GM23338 (cell line): ENCODE data around the gene CATSPERD. TPM values are rescaled to one million over a fixed set of nuclear protein-coding genes. Genes with fewer than 3 reads are reported as not detected.
A peak's percentile ranks its signal among the peaks of the same experiment; 100 is the strongest.

Experiments
- ATAC-seq: fragments of 200-7000 bp; cut with Tn5 transposase; 3 replicates; pipeline ENCODE4 v1.9.1; 2020
- DNase-seq: peaks from one replicate; pipeline ENCODE4 v3.0.0-alpha.2; 2015; ENCODE audit warnings: low spot score
- H2AFZ ChIP-seq: fragments of 200-600 bp; sonication (generic); 2 replicates; pipeline ENCODE4 v1.8.0; 2016; ENCODE audit warnings: antibody characterized with exemption, mild to moderate bottlenecking, moderate library complexity
- H3F3A ChIP-seq: fragments of 200-600 bp; sonication (generic); replicated peaks from 2 replicates; pipeline ENCODE4 v1.8.0; 2017; ENCODE audit warnings: antibody characterized with exemption, mixed run types, low read depth
- H3K27ac ChIP-seq: fragments of 200-600 bp; sonication (generic); 2 replicates; pipeline ENCODE4 v1.6.1; 2016; ENCODE audit warnings: low read depth
- H3K27me3 ChIP-seq: fragments of 200-600 bp; sonication (generic); 2 replicates; pipeline ENCODE4 v1.8.0; 2016; ENCODE audit warnings: mild to moderate bottlenecking, mixed run types, moderate library complexity; ENCODE audit not compliant: insufficient read depth
- H3K36me3 ChIP-seq: fragments of 200-600 bp; sonication (generic); 2 replicates; pipeline ENCODE4 v1.8.0; 2016; ENCODE audit warnings: mild to moderate bottlenecking; ENCODE audit not compliant: insufficient read depth
- H3K4me1 ChIP-seq: fragments of 200-600 bp; sonication (generic); 2 replicates; pipeline ENCODE4 v1.8.0; 2016; ENCODE audit warnings: mild to moderate bottlenecking, moderate library complexity; ENCODE audit not compliant: insufficient read depth
- H3K4me2 ChIP-seq: fragments of 200-600 bp; sonication (generic); 2 replicates; pipeline ENCODE4 v1.7.1; 2017; ENCODE audit warnings: mixed run types
- H3K4me3 ChIP-seq: fragments of 200-600 bp; sonication (generic); 2 replicates; pipeline ENCODE4 v1.6.1; 2016; ENCODE audit warnings: mixed run types
- H3K79me2 ChIP-seq: fragments of 200-600 bp; sonication (generic); replicated peaks from 2 replicates; pipeline ENCODE4 v1.8.0; 2017; ENCODE audit warnings: mild to moderate bottlenecking; ENCODE audit not compliant: insufficient read depth
- H3K9me2 ChIP-seq: fragments of 200-600 bp; sonication (generic); 2 replicates; pipeline ENCODE4 v1.8.0; 2017; ENCODE audit not compliant: insufficient read depth
- H4K20me1 ChIP-seq: fragments of 200-600 bp; sonication (generic); replicated peaks from 2 replicates; pipeline ENCODE4 v1.8.0; 2017; ENCODE audit warnings: mild to moderate bottlenecking; ENCODE audit not compliant: insufficient read depth
- H3K27ac Mint-ChIP-seq: 2 replicates; pipeline ENCODE4 v1.8.0; 2020; ENCODE audit warnings: inconsistent platforms, mild to moderate bottlenecking, moderate library complexity, mixed read lengths
- H3K27me3 Mint-ChIP-seq: 3 replicates; pipeline ENCODE4 v1.8.0; 2022; ENCODE audit warnings: low read depth, mild to moderate bottlenecking, moderate library complexity, mixed read lengths, inconsistent platforms; ENCODE audit not compliant: insufficient read depth, poor library complexity
- H3K36me3 Mint-ChIP-seq: 3 replicates; pipeline ENCODE4 v1.8.0; 2021; ENCODE audit warnings: low read depth, mild to moderate bottlenecking, inconsistent platforms, moderate library complexity, mixed read lengths
- H3K4me1 Mint-ChIP-seq: 3 replicates; pipeline ENCODE4 v1.8.0; 2020; ENCODE audit warnings: mild to moderate bottlenecking, inconsistent platforms, mixed read lengths
- H3K4me3 Mint-ChIP-seq: 3 replicates; pipeline ENCODE4 v1.8.0; 2021; ENCODE audit warnings: moderate library complexity, mild to moderate bottlenecking, inconsistent platforms, mixed read lengths
- H3K9me3 Mint-ChIP-seq: 3 replicates; pipeline ENCODE4 v1.8.0; 2020; ENCODE audit warnings: moderate library complexity, mild to moderate bottlenecking, inconsistent platforms, mixed read lengths
- CREB1 ChIP-seq: fragments of 250-450 bp; sonication (Bioruptor Pico); IDR thresholded peaks from 2 replicates; pipeline ENCODE4 v1.5.0; 2020; ENCODE audit warnings: low read depth, mild to moderate bottlenecking, moderate library complexity
- EZH2 ChIP-seq: fragments of 200-600 bp; sonication (generic); IDR thresholded peaks from one replicate; pipeline ENCODE4 v1.8.0; 2017; ENCODE audit warnings: antibody characterized with exemption, mild to moderate bottlenecking, low read depth; ENCODE audit not compliant: unreplicated experiment
- EZH2phosphoT487 ChIP-seq: fragments of 200-600 bp; sonication (generic); IDR thresholded peaks from one replicate; pipeline ENCODE4 v1.8.1; 2018; ENCODE audit warnings: antibody characterized with exemption; ENCODE audit not compliant: unreplicated experiment
- JUNB ChIP-seq: IDR thresholded peaks from one replicate; pipeline ENCODE4 v1.6.1; 2016; ENCODE audit warnings: antibody characterized with exemption; ENCODE audit not compliant: unreplicated experiment
- ZNF114 ChIP-seq: fragments of 250-450 bp; sonication (Bioruptor Pico); IDR thresholded peaks from 2 replicates; pipeline ENCODE4 v1.5.0; 2020; ENCODE audit warnings: mild to moderate bottlenecking, moderate library complexity
- polyA plus RNA-seq: library from polyadenylated mRNA; unstranded; fragments of >200 nt; fragmentation: Nextera tagmentation; extraction: Ambion mirVana; gene quantifications from 2 replicates; pipeline ENCODE4 v1.2.1, GENCODE V29; 2016
- total RNA-seq: library from RNA; depleted of rRNA; stranded (reverse); fragments of >200 nt; shearing (Covaris generic); gene quantifications from 2 replicates; pipeline ENCODE4 v1.2.3, GENCODE V29; 2014
- TF ChIP-seq, protein P1 (sequence below), 2 experiments: fragments of 200-600 bp in 1 of 2; sonication (generic) in 1 of 2; conservative IDR thresholded peaks; 2 replicates each; pipeline versions ENCODE4 v1.5.1 to v1.6.1; 2016 to 2017; ENCODE audit warnings: antibody characterized with exemption in 2 of 2, low read depth in 2 of 2, mild to moderate bottlenecking in 2 of 2, moderate library complexity in 1 of 2

Gene CATSPERD
- total and polyA plus RNA-seq, 2 experiments from 2014 or later, result 0.17 TPM; not detected in 1

DNA sequence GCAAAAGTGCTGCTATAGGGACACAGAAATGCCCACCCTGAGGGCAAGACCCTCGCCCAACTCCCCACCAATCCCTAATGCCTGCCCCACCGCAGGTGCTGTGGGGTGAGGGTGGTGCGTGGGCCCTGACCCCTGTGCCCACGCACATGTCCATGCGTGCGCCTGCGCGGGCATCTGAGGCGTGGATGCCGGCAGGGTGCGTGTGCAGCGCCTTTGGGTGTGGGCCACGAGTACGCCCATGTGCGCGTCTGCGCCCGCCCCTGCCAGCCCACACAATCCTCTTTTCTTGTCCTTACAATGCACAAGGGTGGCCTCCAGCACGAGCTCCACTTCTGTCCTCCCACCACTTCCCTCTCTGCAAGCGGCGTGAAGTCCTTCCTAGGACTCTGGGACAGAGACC, 104.7 kb downstream of the CATSPERD start:
- Histone ChIP-seq H3K9me2 (no peaks in the 10 kb centered on the region), H3K79me2 (no peaks in the 10 kb centered on the region), H3K4me3 (no peak overlapping the region), H2AFZ (no peak overlapping the region), H3F3A (no peaks in the 10 kb centered on the region), H3K27me3 (no peaks in the 10 kb centered on the region), H3K27ac (no peak overlapping the region), H4K20me1 (no peaks in the 10 kb centered on the region), H3K4me2 (no peak overlapping the region), H3K36me3 (no peaks in the 10 kb centered on the region), H3K4me1 (peaks cover 4% of the 10 kb centered on the region; the same call in 1 of the 2 replicates)
- H3K4me3 Mint-ChIP-seq, result no peak overlapping the region
- peaks cover 2% of the 10 kb centered on the region; the same call in 1 of the 3 replicates for H3K9me3 Mint-ChIP-seq
- H3K27me3 Mint-ChIP-seq, result peaks cover 25% of the 10 kb centered on the region
- peaks cover 7% of the 10 kb centered on the region for H3K4me1 Mint-ChIP-seq
- no peak overlapping the region for H3K27ac Mint-ChIP-seq
- no peaks in the 10 kb centered on the region for H3K36me3 Mint-ChIP-seq
- DNase-seq (no peak), ATAC-seq (no peak)
- TF ChIP-seq ZNF114 (CRISPR knock-in tag) (no peak), JUNB (no peak), EZH2phosphoT487 (no peak)

DNA sequence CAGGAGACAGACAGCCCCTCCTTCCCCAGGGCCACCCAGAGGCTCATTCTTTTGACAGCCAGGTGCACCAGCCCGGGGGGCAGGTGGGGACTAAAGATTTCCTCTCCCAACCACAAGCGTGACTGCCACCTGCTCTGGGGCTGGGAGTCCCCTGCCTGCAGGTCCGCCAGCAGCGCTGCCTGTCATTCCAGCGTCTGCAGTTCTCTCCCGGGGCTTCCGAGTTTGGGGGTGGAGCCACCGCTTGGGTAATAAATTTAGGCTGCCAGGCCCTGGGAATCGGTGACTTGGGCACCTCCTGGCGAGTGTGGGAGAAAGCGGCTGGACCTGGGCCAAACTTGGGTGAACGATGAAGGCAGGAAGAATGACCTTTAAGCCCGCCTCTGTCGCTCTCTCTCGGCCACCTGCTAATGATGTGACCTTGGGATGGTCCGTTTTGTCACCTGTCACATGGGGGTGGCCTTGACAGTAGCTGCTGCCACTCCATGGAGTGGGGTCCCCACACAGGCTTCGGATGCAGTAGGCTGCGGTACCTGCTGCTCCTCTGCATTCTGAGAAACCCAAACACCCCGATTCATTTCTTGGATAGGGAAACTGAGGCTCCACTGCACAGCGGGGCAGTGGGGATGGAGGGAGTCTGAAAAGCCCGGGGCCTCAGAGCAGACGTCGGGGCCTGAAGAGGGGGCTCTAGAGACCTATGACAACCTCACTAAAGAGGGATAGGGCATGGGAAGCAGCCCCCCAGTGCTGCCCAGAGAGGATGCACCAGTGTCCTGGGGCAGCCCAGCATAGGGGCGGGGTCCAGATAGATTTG, 106.3 kb downstream of the CATSPERD start:
- H4K20me1 ChIP-seq, result no peaks in the 10 kb centered on the region
- H3K4me1 ChIP-seq, result peaks cover 4% of the 10 kb centered on the region; the same call in 1 of the 2 replicates
- Mint-ChIP-seq H3K4me1 (peaks cover 7% of the 10 kb centered on the region), H3K27me3 (peaks cover 25% of the 10 kb centered on the region), H3K4me3 (peak overlapping the region; percentile 95), H3K9me3 (0 out of 3 replicates have a peak, but pooled peaks cover 2% of the 10 kb centered on the region), H3K36me3 (no peaks in the 10 kb centered on the region), H3K27ac (no peak overlapping the region)
- H3K27ac ChIP-seq, result no peak overlapping the region
- H3K9me2 ChIP-seq, result no peaks in the 10 kb centered on the region
- TF ChIP-seq, protein P1, sequence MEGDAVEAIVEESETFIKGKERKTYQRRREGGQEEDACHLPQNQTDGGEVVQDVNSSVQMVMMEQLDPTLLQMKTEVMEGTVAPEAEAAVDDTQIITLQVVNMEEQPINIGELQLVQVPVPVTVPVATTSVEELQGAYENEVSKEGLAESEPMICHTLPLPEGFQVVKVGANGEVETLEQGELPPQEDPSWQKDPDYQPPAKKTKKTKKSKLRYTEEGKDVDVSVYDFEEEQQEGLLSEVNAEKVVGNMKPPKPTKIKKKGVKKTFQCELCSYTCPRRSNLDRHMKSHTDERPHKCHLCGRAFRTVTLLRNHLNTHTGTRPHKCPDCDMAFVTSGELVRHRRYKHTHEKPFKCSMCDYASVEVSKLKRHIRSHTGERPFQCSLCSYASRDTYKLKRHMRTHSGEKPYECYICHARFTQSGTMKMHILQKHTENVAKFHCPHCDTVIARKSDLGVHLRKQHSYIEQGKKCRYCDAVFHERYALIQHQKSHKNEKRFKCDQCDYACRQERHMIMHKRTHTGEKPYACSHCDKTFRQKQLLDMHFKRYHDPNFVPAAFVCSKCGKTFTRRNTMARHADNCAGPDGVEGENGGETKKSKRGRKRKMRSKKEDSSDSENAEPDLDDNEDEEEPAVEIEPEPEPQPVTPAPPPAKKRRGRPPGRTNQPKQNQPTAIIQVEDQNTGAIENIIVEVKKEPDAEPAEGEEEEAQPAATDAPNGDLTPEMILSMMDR (conservative IDR thresholded peaks at IDR 0.05; ENCODE audit: low read depth in 2 of 2), result peak; percentile 15 to 29; a peak in 3 of 4 replicates
- TF ChIP-seq EZH2phosphoT487, result no peak
- no peaks in the 10 kb centered on the region for H3K79me2 ChIP-seq
- no peak overlapping the region for H2AFZ ChIP-seq
- no peaks in the 10 kb centered on the region for H3K36me3 ChIP-seq
- peak overlapping the region; percentile 73 for H3K4me2 ChIP-seq
- peak overlapping the region; percentile 86; the same call in 1 of the 2 replicates for H3K4me3 ChIP-seq
- H3K27me3 ChIP-seq, result no peaks in the 10 kb centered on the region
- no peaks in the 10 kb centered on the region for H3F3A ChIP-seq
- DNase-seq (peak; percentile 85), ATAC-seq (peak; percentile 8)

DNA sequence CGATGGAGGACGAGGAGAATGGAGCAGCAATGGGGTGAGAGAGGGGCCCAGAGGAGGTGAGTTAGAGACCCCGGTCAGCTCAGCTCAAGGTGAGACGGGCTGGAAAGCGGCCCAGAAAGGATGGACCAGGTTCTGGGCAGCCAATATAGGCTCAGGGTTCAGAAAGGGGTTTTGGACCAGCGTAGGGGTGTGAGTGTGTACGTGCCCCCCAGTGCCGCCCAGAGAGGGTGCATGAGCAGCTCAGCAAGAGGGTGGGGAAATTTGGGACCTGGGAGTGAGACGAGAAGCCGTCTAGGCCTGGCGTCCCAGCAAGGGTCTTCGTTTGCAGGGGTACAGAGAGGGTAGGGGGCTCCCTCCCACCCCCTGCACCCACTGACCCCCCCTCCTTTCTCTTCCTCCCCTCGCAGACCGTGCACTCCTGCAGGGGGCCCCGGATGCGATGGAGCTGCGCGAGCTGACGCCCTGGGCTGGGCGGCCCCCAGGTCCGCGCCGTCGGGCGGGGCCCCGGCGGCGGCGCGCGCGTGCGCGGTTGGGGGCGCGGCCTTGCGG, 107.0 kb downstream of the CATSPERD start:
- H4K20me1 ChIP-seq, result no peaks in the 10 kb centered on the region
- Mint-ChIP-seq H3K9me3 (0 out of 3 replicates have a peak, but pooled peaks cover 2% of the 10 kb centered on the region), H3K36me3 (no peaks in the 10 kb centered on the region), H3K27me3 (peaks cover 25% of the 10 kb centered on the region), H3K27ac (no peak overlapping the region), H3K4me3 (peak overlapping the region; percentile 95), H3K4me1 (peaks cover 7% of the 10 kb centered on the region)
- peak overlapping the region; percentile 86 for H3K4me3 ChIP-seq
- H3K4me2 ChIP-seq, result peak overlapping the region; percentile 73
- no peaks in the 10 kb centered on the region for H3F3A ChIP-seq
- H3K79me2 ChIP-seq, result no peaks in the 10 kb centered on the region
- H2AFZ ChIP-seq, result no peak overlapping the region
- H3K9me2 ChIP-seq, result no peaks in the 10 kb centered on the region
- H3K27ac ChIP-seq, result no peak overlapping the region
- no peaks in the 10 kb centered on the region for H3K27me3 ChIP-seq
- no peak for DNase-seq
- no peak for ATAC-seq
- H3K4me1 ChIP-seq, result peaks cover 4% of the 10 kb centered on the region; the same call in 1 of the 2 replicates
- H3K36me3 ChIP-seq, result no peaks in the 10 kb centered on the region
- TF ChIP-seq CREB1 (CRISPR knock-in tag) (no peak), EZH2 (no peak), JUNB (no peak)
